HT-29 (cell line): ENCODE measurements around the gene SND1. TPM values are rescaled to one million over a fixed set of nuclear protein-coding genes. Genes with fewer than 3 reads are reported as not detected.

ENCODE experiments used
- DNase-seq: peaks from one replicate; pipeline ENCODE4 v3.0.0-alpha.2; 2015; ENCODE audit warnings: low spot score
- small RNA-seq: library from RNA; depleted of rRNA; stranded (forward); fragments of <200 nt; gene quantifications from one replicate; pipeline ENCODE3, GENCODE V24; 2014
- total RNA-seq: library from RNA; depleted of rRNA; stranded (reverse); fragments of >200 nt; shearing (Covaris generic); gene quantifications from 2 replicates; pipeline ENCODE4 v1.2.3, GENCODE V29; 2014; rRNA removed

Gene SND1
- total RNA-seq, 1 experiment from 2014 or later = 178 TPM

- no peak for DNase-seq
Measured at GRCh38 chr7:128132426-128133069, 480.6 kb downstream of the SND1 start.

GRCh38 chr7:128135159-128135514 is 483.1 kb downstream of the SND1 start:
- DNase-seq = peak; percentile 11

GRCh38 chr7:128135515-128136214 is 483.7 kb downstream of the SND1 start:
- DNase-seq = peak; percentile 52

- no peak for DNase-seq
Measured at GRCh38 chr7:128136215-128136597, 484.2 kb downstream of the SND1 start.

GRCh38 chr7:128137181-128137580 is 485.2 kb downstream of the SND1 start:
- no peak for DNase-seq

GRCh38 chr7:128139406-128139805 is 487.4 kb downstream of the SND1 start:
- DNase-seq = no peak

- no peak for DNase-seq
Measured at GRCh38 chr7:128141683-128142195, 489.7 kb downstream of the SND1 start.

Small RNAs within 50 kb of the gene (small RNA-seq; reads per million reads assigned to genes)
- gene MIR593 = not detected

Other genes with a start within 250 kb of the SND1 start
- 14.7 and 15.1 TPM in 2 replicates for gene GCC1, start 66.6 kb upstream of the SND1 start, total RNA-seq
- 349 and 366 TPM in 2 replicates for gene ARF5, start 63.8 kb upstream of the SND1 start, total RNA-seq
- gene FSCN3, start 58.5 kb upstream of the SND1 start, total RNA-seq = 2.5 and 2.6 TPM in 2 replicates
- gene PAX4, start 34.1 kb upstream of the SND1 start, total RNA-seq = 1.0 and 2.5 TPM in 2 replicates